HL-60 (cell line): Measurements from ENCODE around the gene MAST2.

Experiments used
- CTCF ChIP-seq: IDR thresholded peaks from one replicate; pipeline ENCODE4 v1.5.1; 2011; ENCODE audit warnings: low read length, control low read depth, inconsistent platforms; ENCODE audit not compliant: insufficient read depth
- POLR2AphosphoS5 ChIP-seq: IDR thresholded peaks from 2 replicates; pipeline ENCODE4 v1.6.1; 2012; ENCODE audit warnings: low read depth

- TF ChIP-seq CTCF: no peak
- TF ChIP-seq POLR2AphosphoS5: no peak
Observed at GRCh38 chr1:45877264-45877663, 73.9 kb downstream of the MAST2 start.
